Frontal cortex (tissue), 4 donors: ENCODE results near the gene TOP3B. TPM values are rescaled to one million over a fixed set of nuclear protein-coding genes. Genes with fewer than 3 reads are reported as not detected.

ENCODE experiments used
- DNase-seq, 2 donors: peaks; one replicate each; pipeline ENCODE4 v3.0.0; 2012; ENCODE audit warnings: low spot score in 2 of 2
- FAIRE-seq: peaks from 2 replicates; lab custom pipeline; 2012; peaks lifted over from hg19 to GRCh38; lab: Jason Lieb, UNC
- total RNA-seq: library from RNA; depleted of rRNA; stranded (reverse); fragments of >200 nt; gene quantifications from one replicate; pipeline ENCODE4 v1.2.3, GENCODE V29; 2014
- donor health status: control.
- donor health status: control.
- donor health status: control.

Gene TOP3B
- total RNA-seq, 1 donor from 2014 or later: 15.1 TPM

- DNase-seq (no peak), FAIRE-seq (no peak)
Measured at GRCh38 chr22:21965762-21966288, 16.8 kb downstream of the TOP3B start.

GRCh38 chr22:21964918-21965484 is 17.6 kb downstream of the TOP3B start:
- DNase-seq (no peak), FAIRE-seq (no peak)

GRCh38 chr22:21964234-21964633 is 18.4 kb downstream of the TOP3B start:
- FAIRE-seq (no peak), DNase-seq (no peak)

GRCh38 chr22:21963790-21964211 is 18.8 kb downstream of the TOP3B start:
- no peak for FAIRE-seq
- DNase-seq: no peak

GRCh38 chr22:21963286-21963685 is 19.3 kb downstream of the TOP3B start:
- DNase-seq (no peak), FAIRE-seq (no peak)

- no peak for FAIRE-seq
- DNase-seq: no peak
Measured at GRCh38 chr22:21962655-21962949, 20.0 kb downstream of the TOP3B start.

GRCh38 chr22:21961886-21962654 is 20.5 kb downstream of the TOP3B start:
- no peak for FAIRE-seq
- DNase-seq: no peak

GRCh38 chr22:21961127-21961867 is 21.3 kb downstream of the TOP3B start:
- no peak for FAIRE-seq
- DNase-seq: no peak

GRCh38 chr22:21960200-21961126 is 22.1 kb downstream of the TOP3B start:
- no peak for FAIRE-seq
- no peak for DNase-seq

- DNase-seq (no peak), FAIRE-seq (no peak)
Measured at GRCh38 chr22:21959274-21960074, 23.1 kb downstream of the TOP3B start.

GRCh38 chr22:21958360-21959273 is 24.0 kb downstream of the TOP3B start:
- DNase-seq (no peak), FAIRE-seq (no peak)

GRCh38 chr22:21952586-21953571 is 29.7 kb downstream of the TOP3B start, which contains the start of gene PPM1F:
Gene PPM1F (minus strand): TSS chr22:21952848. CDS start chr22:21946048, 6,800 bp downstream.
- FAIRE-seq: no peak
- peak; percentile 95 for DNase-seq

GRCh38 chr22:21951931-21952465 is 30.6 kb downstream of the TOP3B start:
- FAIRE-seq (no peak), DNase-seq (no peak)

GRCh38 chr22:21951062-21951461 is 31.5 kb downstream of the TOP3B start:
- FAIRE-seq (no peak), DNase-seq (no peak)

GRCh38 chr22:21949948-21950347 is 32.6 kb downstream of the TOP3B start:
- no peak for DNase-seq
- FAIRE-seq: no peak

GRCh38 chr22:21949569-21949918 is 33.0 kb downstream of the TOP3B start:
- DNase-seq (no peak), FAIRE-seq (no peak)
